Left lung (tissue), 10 donors: ENCODE data around the gene CDRT4. TPM values are rescaled to one million over a fixed set of nuclear protein-coding genes. Genes with fewer than 3 reads are reported as not detected.

Experiments
- ATAC-seq: fragments of 200-7000 bp; cut with Tn5 transposase; one replicate; pipeline ENCODE4 v1.9.1; 2020; ENCODE audit warnings: moderate library complexity
- DNase-seq, 4 donors: peaks; one replicate each; pipeline ENCODE4 v3.0.0-alpha.2; 2013 to 2020
- H3K27ac ChIP-seq, 2 donors: fragments of 200-600 bp; sonication (generic) in 1 of 2; one replicate each; pipeline versions ENCODE4 v1.5.0 to v1.8.0; 2020 to 2021
- H3K27me3 ChIP-seq, 2 donors: fragments of 200-600 bp; sonication (generic) in 1 of 2; one replicate each; pipeline versions ENCODE4 v1.5.0 to v1.8.0; 2020 to 2021
- H3K36me3 ChIP-seq, 2 donors: fragments of 200-600 bp; sonication (generic) in 1 of 2; one replicate each; pipeline versions ENCODE4 v1.5.0 to v1.8.0; 2020 to 2021
- H3K4me1 ChIP-seq, 2 donors: fragments of 200-600 bp; one replicate each; pipeline ENCODE4 v1.8.0; 2021
- H3K4me3 ChIP-seq, 2 donors: fragments of 200-600 bp; sonication (generic) in 1 of 2; one replicate each; pipeline versions ENCODE4 v1.5.0 to v1.8.0; 2020 to 2021; ENCODE audit warnings: mild to moderate bottlenecking in 1 of 2
- H3K9me3 ChIP-seq, 2 donors: fragments of 200-600 bp; sonication (generic) in 1 of 2; one replicate each; pipeline versions ENCODE4 v1.5.0 to v1.8.0; 2020 to 2021
- CTCF ChIP-seq, 2 donors: fragments of 200-600 bp; sonication (generic) in 1 of 2; IDR thresholded peaks; one replicate each; pipeline versions ENCODE4 v1.5.0 to v1.8.0; 2021; ENCODE audit warnings: antibody characterized with exemption in 2 of 2
- intact Hi-C, 2 donors: fragments of 100-400 bp; cut with DNase I; formaldehyde crosslinking; loops; one replicate each; pipeline versions ENCODE4 v1.11.2 to v1.14.2; 2022
- polyA plus RNA-seq, 6 donors: library from polyadenylated mRNA; unstranded; fragments of 120-200 nt; gene quantifications; one replicate each; pipeline ENCODE4 v1.2.1, GENCODE V29; 2013; ENCODE audit not compliant: insufficient read length in 6 of 6
- total RNA-seq, 2 donors: library from RNA; stranded (reverse); fragmentation: NEBNext Ultra II Directional; extraction: Animal tissue kit (Norgen Biotek cat#: 25700); gene quantifications; one replicate each; pipeline ENCODE4 v1.2.1, GENCODE V29; 2021
- donor health status: DM: no; HTN: yes; CAD: no.
- donor health status: DM: no; HTN: no; CAD: no.

The CDRT4 gene
- total and polyA plus RNA-seq, 8 donors, result 2.7 to 24.9 (median 17.8) TPM

- no peaks in the 10 kb centered on the region for H3K27me3 ChIP-seq
Measured at GRCh38 chr17:15472891-15473290, 5.5 kb upstream of the CDRT4 start.

GRCh38 chr17:15470536-15470935 lies 3.1 kb upstream of the CDRT4 start:
- Histone ChIP-seq H3K4me1 (no peaks in the 10 kb centered on the region), H3K4me3 (no peak overlapping the region), H3K9me3 (no peaks in the 10 kb centered on the region), H3K27me3 (no peaks in the 10 kb centered on the region), H3K36me3 (no peaks in the 10 kb centered on the region), H3K27ac (no peak overlapping the region)
- no peak for TF ChIP-seq CTCF (IDR thresholded peaks at IDR 0.05)
- DNase-seq (no peak), ATAC-seq (no peak)
- intact Hi-C loops, result no loop called here

More at GRCh38 chr17:15472891-15473290, 5.5 kb upstream of the CDRT4 start:
- no peaks in the 10 kb centered on the region for H3K36me3 ChIP-seq
- H3K4me1 ChIP-seq, result no peaks in the 10 kb centered on the region
- no peaks in the 10 kb centered on the region for H3K9me3 ChIP-seq
- DNase-seq, result peak in 1 of 4 donors; percentile 74
- no peak overlapping the region for H3K4me3 ChIP-seq
- intact Hi-C loops, result no loop called here
- TF ChIP-seq CTCF (IDR thresholded peaks at IDR 0.05), result no peak
- H3K27ac ChIP-seq, result no peak overlapping the region
- no peak for ATAC-seq

- no peaks in the 10 kb centered on the region for H3K9me3 ChIP-seq
- no peak for DNase-seq
- no peak overlapping the region for H3K27ac ChIP-seq
- peaks cover 0 to under 1% of the 10 kb centered on the region in 2 donors for H3K4me1 ChIP-seq
- H3K27me3 ChIP-seq, result no peaks in the 10 kb centered on the region
- no peaks in the 10 kb centered on the region for H3K36me3 ChIP-seq
- intact Hi-C loops, result no loop called here
- no peak for TF ChIP-seq CTCF (IDR thresholded peaks at IDR 0.05)
- no peak for ATAC-seq
- no peak overlapping the region for H3K4me3 ChIP-seq
Measured at GRCh38 chr17:15469260-15469659, 1.8 kb upstream of the CDRT4 start.

GRCh38 chr17:15468126-15468525 lies 705 bp upstream of the CDRT4 start:
- no peaks in the 10 kb centered on the region for H3K27me3 ChIP-seq
- no peaks in the 10 kb centered on the region for H3K36me3 ChIP-seq
- H3K27ac ChIP-seq, result no peak overlapping the region
- intact Hi-C loops, result no loop called here
- H3K4me3 ChIP-seq, result no peak overlapping the region
- ATAC-seq, result no peak
- no peak for TF ChIP-seq CTCF (IDR thresholded peaks at IDR 0.05)
- no peak for DNase-seq
- peaks cover 10% of the 10 kb centered on the region in 2 donors for H3K4me1 ChIP-seq
- H3K9me3 ChIP-seq, result no peaks in the 10 kb centered on the region

- intact Hi-C loops, result no loop called here
- Histone ChIP-seq H3K27me3 (no peaks in the 10 kb centered on the region), H3K4me3 (no peak overlapping the region), H3K9me3 (no peaks in the 10 kb centered on the region), H3K36me3 (no peaks in the 10 kb centered on the region), H3K27ac (no peak overlapping the region), H3K4me1 (peaks cover 12 to 14% of the 10 kb centered on the region in 2 donors)
- ATAC-seq (no peak), DNase-seq (no peak)
- no peak for TF ChIP-seq CTCF (IDR thresholded peaks at IDR 0.05)
Measured at GRCh38 chr17:15466131-15466530, 1.3 kb downstream of the CDRT4 start.
